SHP77 treated with DMSO at 0.1 percent for 48 hours (cell line): Measurements from ENCODE around the gene ALPK3.
A peak's percentile ranks its signal among the peaks of the same experiment; 100 is the strongest.

Experiments used
- DNase-seq: peaks from one replicate; lab custom pipeline; 2025; lab: John Stamatoyannopoulos, UW

ALPK3 gene

DNA sequence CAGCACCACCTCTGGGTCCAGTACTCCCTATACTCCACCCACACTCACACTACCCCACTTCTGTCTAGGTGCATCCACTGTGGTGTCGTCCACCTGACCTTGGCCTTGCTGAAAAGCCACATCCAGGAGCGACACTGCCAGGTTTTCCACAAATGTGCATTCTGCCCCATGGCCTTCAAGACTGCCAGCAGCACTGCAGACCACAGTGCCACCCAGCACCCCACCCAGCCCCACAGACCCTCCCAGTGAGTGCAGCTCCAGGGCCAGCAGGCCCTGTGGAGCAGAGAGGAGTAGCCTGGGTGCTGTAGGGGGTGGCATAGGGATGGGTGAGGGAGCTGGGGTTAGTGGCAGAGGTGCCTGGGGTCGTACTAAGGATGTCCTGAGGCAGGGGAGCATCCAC is 19.4 kb upstream of the ALPK3 start:
- no peak for DNase-seq

DNA sequence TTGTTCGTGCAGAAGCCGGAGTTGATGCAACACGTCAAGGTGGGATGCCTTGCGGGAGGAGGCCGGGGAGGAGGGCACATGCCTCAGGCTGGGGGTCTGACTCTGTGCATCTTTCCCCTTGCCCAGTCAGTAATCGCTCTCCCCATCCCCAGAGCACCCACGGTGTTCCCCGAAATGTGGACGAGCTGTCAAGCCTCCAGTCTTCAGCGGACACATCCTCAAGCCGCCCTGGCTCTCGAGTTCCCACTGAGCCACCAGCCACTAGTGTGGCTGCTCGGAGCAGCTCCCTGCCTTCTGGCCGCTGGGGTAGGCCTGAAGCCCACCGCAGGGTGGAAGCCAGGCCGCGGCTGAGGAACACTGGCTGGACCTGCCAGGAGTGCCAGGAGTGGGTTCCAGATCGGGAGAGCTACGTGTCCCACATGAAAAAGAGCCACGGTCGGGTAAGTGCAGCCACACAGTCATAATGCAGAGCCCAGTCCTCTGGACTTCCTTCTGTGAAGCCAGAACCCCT is 18.7 kb upstream of the ALPK3 start:
- no peak for DNase-seq

GRCh38 chr15:84799511-84800187 is 17.5 kb upstream of the ALPK3 start:
- no peak for DNase-seq

DNA sequence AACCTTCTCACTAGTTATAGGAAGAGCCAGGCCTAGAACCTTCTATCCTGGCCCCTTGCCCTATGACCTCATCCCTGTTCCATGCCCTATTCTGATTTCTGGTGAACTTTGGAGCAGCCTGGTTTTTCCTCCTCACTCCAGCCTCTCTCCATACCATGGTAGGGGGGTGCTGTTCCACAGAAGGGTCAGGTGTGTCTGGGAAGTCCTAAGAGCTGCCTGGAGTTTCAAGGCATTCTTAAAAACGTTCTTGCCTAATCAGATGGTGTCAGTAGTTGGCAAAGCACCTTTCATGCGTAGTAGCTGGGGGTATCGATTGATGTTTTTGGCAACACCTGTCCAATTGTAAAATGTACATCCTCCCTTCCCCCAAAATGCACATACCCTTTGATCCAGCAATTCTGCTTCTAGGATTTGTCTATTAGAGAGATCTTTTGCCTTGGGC is 16.8 kb upstream of the ALPK3 start:
- DNase-seq, result no peak

- no peak for DNase-seq
Observed at GRCh38 chr15:84804005-84804900, 12.9 kb upstream of the ALPK3 start.

GRCh38 chr15:84805221-84805620 is 11.9 kb upstream of the ALPK3 start:
- DNase-seq, result no peak

DNA sequence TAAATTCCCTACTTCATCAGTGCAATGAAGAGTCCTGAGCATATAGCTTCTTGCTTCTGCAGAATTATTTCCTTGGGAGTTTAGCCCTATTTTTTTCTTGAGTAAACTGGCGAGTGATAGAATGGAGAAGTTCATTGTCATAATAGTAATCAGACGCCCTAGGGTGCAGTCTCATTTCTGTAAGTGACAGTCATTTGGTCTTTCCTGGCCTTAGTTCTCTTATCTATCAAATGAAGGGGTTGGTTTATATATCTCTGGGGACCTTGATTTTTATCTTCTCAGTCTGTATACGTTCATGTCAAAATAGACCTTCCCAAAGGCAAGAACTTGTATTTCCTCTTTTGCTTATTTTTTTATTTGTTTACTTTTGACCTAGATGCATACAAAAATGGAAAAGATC is 9.9 kb upstream of the ALPK3 start:
- no peak for DNase-seq

DNA sequence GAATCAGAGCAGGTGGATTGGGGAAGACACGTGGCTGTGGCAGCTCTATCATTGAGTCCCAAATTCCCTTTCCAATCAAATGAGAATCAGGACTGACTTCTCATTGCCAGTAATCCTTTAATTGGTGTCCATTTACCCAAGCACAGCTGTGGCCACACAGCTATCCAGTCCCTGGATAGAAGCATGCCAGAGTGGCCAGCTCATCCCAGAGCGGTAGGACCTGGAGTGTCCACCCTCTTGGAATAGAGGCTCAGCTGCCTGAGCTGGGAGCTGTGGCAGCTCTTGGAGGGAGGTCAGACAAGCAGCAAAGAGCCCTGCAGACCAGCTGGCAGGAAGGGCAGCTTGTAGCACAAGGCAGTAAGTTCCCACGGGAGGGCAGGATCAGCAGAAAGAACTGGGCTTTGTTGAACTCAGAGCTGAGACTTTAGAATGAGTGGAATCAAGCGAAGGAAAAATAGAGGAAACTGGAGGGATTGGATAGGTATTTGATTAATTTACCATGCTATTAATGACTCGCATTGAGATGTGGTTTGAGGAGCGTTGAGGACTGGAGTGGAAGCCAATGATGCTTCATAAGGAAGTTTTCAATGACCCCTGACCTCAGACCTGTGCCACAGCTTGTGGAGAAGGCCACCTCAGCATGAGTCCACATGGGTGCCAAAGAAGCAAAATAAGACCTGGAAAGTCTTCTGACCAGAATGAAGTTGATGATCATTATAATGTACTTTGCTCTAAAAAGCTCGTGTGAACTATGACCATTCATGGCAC is 6.9 kb upstream of the ALPK3 start:
- DNase-seq, result no peak

GRCh38 chr15:84811151-84811550 is 6.0 kb upstream of the ALPK3 start:
- no peak for DNase-seq

- DNase-seq, result no peak
Observed at GRCh38 chr15:84811828-84812227, 5.3 kb upstream of the ALPK3 start.

DNA sequence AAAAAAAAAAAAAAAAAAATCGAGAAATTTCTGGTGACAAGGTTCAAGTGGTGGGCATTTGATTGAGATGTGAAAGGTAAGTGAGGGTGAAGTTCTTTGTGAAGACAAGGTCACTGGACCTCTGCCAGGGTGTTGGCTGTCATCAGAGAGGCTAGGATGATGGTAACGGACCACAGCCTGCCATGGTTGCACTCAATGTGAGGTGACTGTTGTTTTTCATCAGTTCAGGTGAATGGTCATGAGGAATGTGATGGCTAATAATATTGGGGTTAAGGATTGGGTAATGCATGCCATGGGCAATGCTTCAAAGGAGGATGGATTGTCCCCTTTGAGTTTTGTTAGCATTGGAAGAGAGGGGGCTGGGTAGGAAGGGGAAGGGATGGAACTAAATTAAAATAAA is 4.3 kb upstream of the ALPK3 start:
- DNase-seq, result no peak

- no peak for DNase-seq
Observed at GRCh38 chr15:84813435-84813834, 3.7 kb upstream of the ALPK3 start.

GRCh38 chr15:84813931-84814330 is 3.2 kb upstream of the ALPK3 start:
- DNase-seq, result no peak

DNA sequence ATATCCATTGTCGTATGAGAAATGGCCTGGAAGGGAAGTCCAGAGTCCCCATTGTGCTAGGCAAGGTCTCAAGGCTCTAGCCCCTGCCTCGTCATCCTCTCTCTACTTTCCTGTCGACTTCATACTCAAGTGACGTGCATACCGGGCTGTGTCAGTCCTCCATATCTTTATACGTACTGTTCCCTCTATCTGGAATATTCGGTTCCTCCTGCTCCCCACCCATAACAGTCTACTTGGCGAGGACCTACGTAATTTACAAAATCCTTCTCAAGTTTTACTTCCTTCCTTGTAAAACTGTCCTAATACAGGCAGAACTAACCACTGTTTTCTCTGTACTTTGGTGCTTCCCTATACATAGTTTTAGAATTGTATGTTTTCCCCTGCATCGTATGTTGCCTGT is 2.2 kb upstream of the ALPK3 start:
- no peak for DNase-seq

DNA sequence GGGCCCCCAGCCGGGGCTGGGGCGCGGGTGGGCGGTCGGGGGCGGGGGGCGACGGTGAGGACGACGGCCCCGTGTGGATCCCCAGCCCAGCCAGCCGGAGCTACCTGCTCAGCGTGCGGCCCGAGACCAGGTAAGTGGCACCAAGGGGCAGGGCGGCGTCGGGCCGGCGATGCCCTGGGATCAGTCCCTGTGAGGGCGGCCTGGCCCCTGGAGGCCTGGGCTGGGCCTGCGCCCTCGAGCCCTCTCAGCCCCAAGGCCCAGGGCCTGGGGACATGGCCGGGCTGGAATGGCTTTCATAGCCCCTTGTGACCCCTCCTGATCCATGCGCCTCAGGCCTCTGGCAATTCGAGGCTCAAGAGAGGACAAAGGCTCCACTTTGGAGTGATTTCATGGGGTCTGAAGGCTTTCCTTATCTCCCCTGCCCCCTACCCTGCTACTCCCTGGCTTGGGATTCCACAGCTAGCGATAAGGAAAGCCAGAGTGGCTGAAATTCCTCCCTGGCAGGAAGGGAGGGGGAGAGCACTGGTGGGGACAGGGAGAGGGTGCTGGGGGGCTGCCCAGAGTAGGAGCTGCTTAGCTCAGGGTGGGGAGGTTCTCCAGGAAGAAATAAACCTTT is 418 bp downstream of the ALPK3 start:
- no peak for DNase-seq

DNA sequence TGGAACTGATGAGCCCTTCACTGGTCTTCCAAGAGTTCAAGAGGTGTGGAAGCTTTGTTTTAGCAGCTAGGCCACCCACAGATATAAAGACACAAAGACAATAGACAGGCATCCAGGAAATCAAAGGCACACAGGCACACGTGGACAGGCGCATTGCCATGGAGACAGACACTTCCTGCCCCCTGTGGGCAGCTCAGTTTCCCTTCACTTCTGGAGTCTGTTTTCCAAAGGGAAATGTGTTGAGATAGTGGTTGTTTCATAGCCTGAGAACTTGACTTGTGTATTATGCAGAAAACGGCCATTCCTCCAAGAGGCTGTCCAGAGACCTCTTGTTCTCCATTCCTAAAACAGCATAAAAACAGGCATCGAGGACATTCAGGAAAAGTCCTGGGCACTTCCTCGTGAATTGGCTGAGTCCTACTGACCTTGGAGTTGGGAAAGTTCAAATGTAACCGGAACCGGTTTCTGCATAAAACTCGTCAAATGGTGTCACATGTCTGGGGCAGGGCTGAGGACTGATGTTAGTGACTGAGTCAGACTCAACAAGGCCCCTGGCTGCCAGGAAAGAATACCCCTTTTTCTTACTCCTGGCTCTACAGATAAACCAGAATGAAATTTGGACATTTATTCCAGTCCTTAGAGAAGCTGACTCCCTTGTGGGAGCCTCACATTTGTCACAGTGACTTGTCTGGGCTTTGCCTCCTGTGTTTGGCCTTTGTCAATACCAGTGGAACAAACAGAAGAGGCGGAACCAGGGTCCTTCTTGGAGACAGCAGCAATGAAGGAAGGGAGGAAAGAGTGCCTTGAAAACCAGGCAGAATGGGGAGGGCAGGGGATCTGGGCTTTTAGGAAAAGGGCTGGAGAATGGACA is 1.3 kb downstream of the ALPK3 start:
- DNase-seq, result peak; percentile 17

DNA sequence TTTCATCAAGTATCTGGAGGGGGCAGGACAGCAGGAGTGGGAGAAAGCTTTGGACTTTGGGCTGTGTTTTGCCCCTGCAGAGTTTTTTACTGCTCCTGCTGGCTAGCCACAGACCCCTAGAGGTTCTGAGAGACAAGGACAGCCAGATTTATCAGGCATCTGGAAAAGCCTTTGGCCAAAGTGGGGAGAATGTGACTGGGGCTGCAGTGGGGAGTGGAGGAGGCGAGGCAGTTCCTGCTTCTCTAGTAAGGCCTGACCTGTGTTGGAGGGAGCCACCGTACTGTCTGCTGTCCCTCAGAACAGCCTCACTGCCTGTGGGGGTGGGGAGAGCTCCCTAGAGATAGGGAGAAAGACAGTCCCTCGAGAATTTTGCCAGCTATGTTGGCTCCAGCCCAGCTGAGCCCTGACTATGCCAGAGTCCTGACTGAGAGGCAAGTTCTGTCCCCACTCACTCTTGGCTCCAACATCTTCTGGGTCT is 2.2 kb downstream of the ALPK3 start:
- DNase-seq, result no peak

- no peak for DNase-seq
Observed at GRCh38 chr15:84819791-84820190, 2.6 kb downstream of the ALPK3 start.

- no peak for DNase-seq
Observed at GRCh38 chr15:84821501-84822021, 4.4 kb downstream of the ALPK3 start.

DNA sequence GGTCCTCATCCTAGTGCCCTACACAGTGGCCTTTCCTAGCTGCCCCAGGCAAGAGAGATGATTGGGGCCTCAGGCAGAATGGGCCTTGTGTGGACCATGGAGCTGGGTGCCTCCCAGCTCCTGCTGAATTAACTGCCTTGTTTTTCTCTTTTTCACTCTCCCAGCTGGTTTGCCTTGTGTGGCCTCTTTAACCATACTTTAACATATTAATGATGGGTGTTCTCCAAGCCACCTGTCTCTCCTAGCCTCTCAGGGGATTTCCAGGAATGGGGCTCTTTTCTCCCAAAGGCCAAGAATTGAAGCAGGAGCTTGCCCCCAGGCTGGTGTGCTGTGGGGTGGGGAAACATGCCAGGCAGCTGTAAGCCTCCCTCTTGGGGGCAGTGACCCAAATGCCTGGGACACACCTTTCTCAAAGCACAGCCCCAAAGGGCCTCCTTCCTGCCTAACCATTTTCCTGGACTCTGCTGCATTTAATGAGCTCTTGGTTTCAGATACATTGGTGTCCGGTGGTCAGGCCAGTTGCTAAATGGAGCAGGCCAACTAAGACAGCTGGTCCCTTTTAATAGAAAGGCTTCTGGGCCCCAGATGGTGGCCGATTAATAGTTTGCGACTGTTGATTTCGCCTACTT is 5.6 kb downstream of the ALPK3 start:
- no peak for DNase-seq
